Activated naive CD4-positive, alpha-beta T cell treated with anti-CD3 and anti-CD28 coated beads for 36 hours (primary cell): ENCODE measurements around the gene GATAD2B. TPM values are rescaled to one million over a fixed set of nuclear protein-coding genes. Genes with fewer than 3 reads are reported as not detected.

ENCODE experiments used
- CTCF ChIA-PET: fragments of 350-600 bp; sonication (Branson Sonifier 250); formaldehyde crosslinking; loops from one replicate; lab custom pipeline; 2021; ENCODE audit warnings: antibody characterized with exemption; lab: Charles Lee
- DNase-seq: peaks from one replicate; pipeline ENCODE4 v3.0.0-alpha.2; 2020
- H3K27ac Mint-ChIP-seq: one replicate; pipeline ENCODE4 v1.8.0; 2021; ENCODE audit warnings: mild to moderate bottlenecking, mixed read lengths
- H3K27me3 Mint-ChIP-seq: one replicate; pipeline ENCODE4 v1.8.0; 2021; ENCODE audit warnings: low read depth, mixed read lengths
- H3K36me3 Mint-ChIP-seq: one replicate; pipeline ENCODE4 v1.8.0; 2021; ENCODE audit warnings: low read depth, mixed read lengths
- H3K4me1 Mint-ChIP-seq: one replicate; pipeline ENCODE4 v1.8.0; 2021; ENCODE audit warnings: low read depth, mixed read lengths
- H3K4me3 Mint-ChIP-seq: one replicate; pipeline ENCODE4 v1.8.0; 2021; ENCODE audit warnings: mild to moderate bottlenecking, moderate library complexity, mixed read lengths
- H3K9me3 Mint-ChIP-seq: one replicate; pipeline ENCODE4 v1.8.0; 2021; ENCODE audit warnings: mixed read lengths
- intact Hi-C: fragments of 100-400 bp; cut with micrococcal nuclease; formaldehyde crosslinking; loops from one replicate; pipeline ENCODE4 v1.15.1; 2023
- total RNA-seq, 2 experiments: library from RNA; stranded (reverse); gene quantifications; one replicate each; pipeline ENCODE4 v1.2.3, GENCODE V29; 2021

Gene GATAD2B
- total RNA-seq, 2 experiments from 2014 or later: 69.0 to 70.2 TPM

GRCh38 chr1:153805886-153806719 lies 116.7 kb downstream of the GATAD2B start:
- H3K27me3 Mint-ChIP-seq: no peaks in the 10 kb centered on the region
- peak; percentile 45 for DNase-seq
- no peaks in the 10 kb centered on the region for H3K9me3 Mint-ChIP-seq
- peaks cover 7% of the 10 kb centered on the region for H3K36me3 Mint-ChIP-seq
- H3K27ac Mint-ChIP-seq: peak overlapping the region; percentile 90
- intact Hi-C loops: loop anchor here (1.0 to 5.0 kb wide), 7 partner anchors 23 to 184 kb away; partner anchors contain the start of genes CREB3L4, CRTC2, DENND4B and RPS27
- peak overlapping the region; percentile 17 for H3K4me3 Mint-ChIP-seq
- peaks cover 27% of the 10 kb centered on the region for H3K4me1 Mint-ChIP-seq
- CTCF ChIA-PET: interaction anchor here (0.9 to 2.5 kb wide), 3 partner anchors 8 to 140 kb away, joined by 3 to 10 read pairs (median 4); partner anchors contain the start of genes DENND4B and GATAD2B

GRCh38 chr1:153805042-153805745 lies 117.6 kb downstream of the GATAD2B start:
- intact Hi-C loops: loop anchor here (1.0 to 5.0 kb wide), 7 partner anchors 22 to 185 kb away; partner anchors contain the start of genes CREB3L4, CRTC2, DENND4B and RPS27
- Mint-ChIP-seq H3K9me3 (no peaks in the 10 kb centered on the region), H3K4me3 (peak overlapping the region; percentile 17), H3K27ac (peak overlapping the region; percentile 90), H3K36me3 (peaks cover 7% of the 10 kb centered on the region), H3K27me3 (no peaks in the 10 kb centered on the region), H3K4me1 (peaks cover 27% of the 10 kb centered on the region)
- peak; percentile 88 for DNase-seq
- CTCF ChIA-PET: interaction anchor here (1.0 to 2.5 kb wide), 4 partner anchors 84 to 467 kb away, joined by 3 to 10 read pairs (median 4); partner anchors contain the start of genes DENND4B and GATAD2B

- H3K4me1 Mint-ChIP-seq: peaks cover 27% of the 10 kb centered on the region
- peak overlapping the region; percentile 66 for H3K27ac Mint-ChIP-seq
- H3K4me3 Mint-ChIP-seq: no peak overlapping the region
- H3K9me3 Mint-ChIP-seq: no peaks in the 10 kb centered on the region
- H3K36me3 Mint-ChIP-seq: no peaks in the 10 kb centered on the region
- H3K27me3 Mint-ChIP-seq: no peaks in the 10 kb centered on the region
- no peak for DNase-seq
- intact Hi-C loops: loop anchor here (2.0 kb wide), 3 partner anchors 21 to 163 kb away; partner anchors contain the start of genes CREB3L4 and DENND4B
- CTCF ChIA-PET: interaction anchor here (0.8 to 1.4 kb wide), 4 partner anchors 22 to 182 kb away, joined by 3 to 4 read pairs (median 4); partner anchors contain the start of genes GATAD2B and RAB13
Measured at GRCh38 chr1:153804112-153804511, 118.7 kb downstream of the GATAD2B start.

- Mint-ChIP-seq H3K27me3 (no peaks in the 10 kb centered on the region), H3K36me3 (no peaks in the 10 kb centered on the region), H3K9me3 (no peaks in the 10 kb centered on the region), H3K27ac (no peak overlapping the region), H3K4me3 (no peak overlapping the region), H3K4me1 (peaks cover 27% of the 10 kb centered on the region)
- CTCF ChIA-PET: interaction anchor here (1.0 to 1.2 kb wide), 2 partner anchors 23 to 143 kb away, joined by 3 to 4 read pairs; partner anchors contain the start of gene DENND4B
- intact Hi-C loops: loop anchor here (2.0 kb wide), 3 partner anchors 21 to 163 kb away; partner anchors contain the start of genes CREB3L4 and DENND4B
- no peak for DNase-seq
Measured at GRCh38 chr1:153803470-153804056, 119.2 kb downstream of the GATAD2B start.

GRCh38 chr1:153801786-153802697 lies 120.7 kb downstream of the GATAD2B start:
- Mint-ChIP-seq H3K4me1 (peaks cover 28% of the 10 kb centered on the region), H3K4me3 (no peak overlapping the region), H3K27ac (no peak overlapping the region), H3K9me3 (no peaks in the 10 kb centered on the region), H3K36me3 (no peaks in the 10 kb centered on the region), H3K27me3 (no peaks in the 10 kb centered on the region)
- intact Hi-C loops: no loop called here
- CTCF ChIA-PET: interaction anchor here (1.1 kb wide), 1 partner anchor 184 kb away, joined by 4 read pairs; the partner anchor contains the start of gene RAB13
- no peak for DNase-seq

- H3K4me3 Mint-ChIP-seq: no peak overlapping the region
- intact Hi-C loops: no loop called here
- no peaks in the 10 kb centered on the region for H3K36me3 Mint-ChIP-seq
- DNase-seq: no peak
- peak overlapping the region; percentile 64 for H3K27ac Mint-ChIP-seq
- H3K4me1 Mint-ChIP-seq: peaks cover 23% of the 10 kb centered on the region
- H3K27me3 Mint-ChIP-seq: no peaks in the 10 kb centered on the region
- CTCF ChIA-PET: interaction anchor here (1.1 kb wide), 1 partner anchor 185 kb away, joined by 4 read pairs; the partner anchor contains the start of gene RAB13
- H3K9me3 Mint-ChIP-seq: no peaks in the 10 kb centered on the region
Measured at GRCh38 chr1:153801028-153801625, 121.6 kb downstream of the GATAD2B start.

- Mint-ChIP-seq H3K27ac (no peak overlapping the region), H3K9me3 (no peaks in the 10 kb centered on the region), H3K27me3 (no peaks in the 10 kb centered on the region), H3K4me1 (peaks cover 16% of the 10 kb centered on the region), H3K4me3 (no peak overlapping the region), H3K36me3 (no peaks in the 10 kb centered on the region)
- DNase-seq: no peak
- intact Hi-C loops: no loop called here
- CTCF ChIA-PET: no interaction called here
Measured at GRCh38 chr1:153800516-153800915, 122.3 kb downstream of the GATAD2B start.

GRCh38 chr1:153799566-153800465 lies 123.0 kb downstream of the GATAD2B start:
- H3K9me3 Mint-ChIP-seq: no peaks in the 10 kb centered on the region
- no peak overlapping the region for H3K27ac Mint-ChIP-seq
- intact Hi-C loops: loop anchor here (5.0 kb wide), 1 partner anchor 123 kb away; the partner anchor contains the start of gene NPR1
- no peak overlapping the region for H3K4me3 Mint-ChIP-seq
- no peaks in the 10 kb centered on the region for H3K36me3 Mint-ChIP-seq
- DNase-seq: no peak
- peaks cover 10% of the 10 kb centered on the region for H3K4me1 Mint-ChIP-seq
- H3K27me3 Mint-ChIP-seq: no peaks in the 10 kb centered on the region
- CTCF ChIA-PET: interaction anchor here (3.6 kb wide), 1 partner anchor 187 kb away, joined by 58 read pairs; the partner anchor contains the start of gene RAB13

GRCh38 chr1:153799016-153799415 lies 123.8 kb downstream of the GATAD2B start:
- CTCF ChIA-PET: interaction anchor here (1.5 to 3.6 kb wide), 2 partner anchors 8 to 187 kb away, joined by 3 to 58 read pairs; partner anchors contain the start of gene RAB13
- no peak overlapping the region for H3K4me3 Mint-ChIP-seq
- intact Hi-C loops: loop anchor here (5.0 kb wide), 1 partner anchor 122 kb away; the partner anchor contains the start of gene NPR1
- DNase-seq: no peak
- no peaks in the 10 kb centered on the region for H3K9me3 Mint-ChIP-seq
- H3K4me1 Mint-ChIP-seq: peaks cover 5% of the 10 kb centered on the region
- no peak overlapping the region for H3K27ac Mint-ChIP-seq
- H3K27me3 Mint-ChIP-seq: no peaks in the 10 kb centered on the region
- H3K36me3 Mint-ChIP-seq: no peaks in the 10 kb centered on the region

GRCh38 chr1:153798468-153798780 lies 124.3 kb downstream of the GATAD2B start:
- intact Hi-C loops: loop anchor here (5.0 kb wide), 1 partner anchor 121 kb away; the partner anchor contains the start of gene NPR1
- Mint-ChIP-seq H3K4me3 (no peak overlapping the region), H3K9me3 (no peaks in the 10 kb centered on the region), H3K36me3 (no peaks in the 10 kb centered on the region), H3K27me3 (no peaks in the 10 kb centered on the region), H3K27ac (no peak overlapping the region), H3K4me1 (peaks cover 2% of the 10 kb centered on the region)
- CTCF ChIA-PET: interaction anchor here (0.6 to 3.6 kb wide), 7 partner anchors 8 to 288 kb away, joined by 3 to 58 read pairs (median 3); partner anchors contain the start of gene RAB13
- peak; percentile 4 for DNase-seq
